Spleen (tissue), 7 donors: ENCODE measurements around the gene MYO1B.

Experiments
- POLR2A ChIP-seq, 3 donors: fragments of 450-650 bp; IDR thresholded peaks; one replicate each; pipeline ENCODE4 v1.5.1; 2017; ENCODE audit warnings: antibody characterized with exemption in 3 of 3, mild to moderate bottlenecking in 1 of 3
- POLR2AphosphoS5 ChIP-seq, 3 donors: sonication (generic); formaldehyde crosslinking; IDR thresholded peaks; one replicate each; pipeline ENCODE4 v1.5.1; 2017; ENCODE audit warnings: antibody characterized with exemption in 3 of 3
- TF ChIP-seq, protein P1 (sequence below), 11 experiments: fragments of 200-600 bp in 7 of 11; fragments of 450-650 bp in 4 of 11; sonication (generic) in 4 of 11; IDR thresholded peaks in 8 of 11; conservative IDR thresholded peaks in 3 of 11; 1 replicate in 7 of 11; 2 replicates in 4 of 11; pipeline versions ENCODE4 v1.4.0 to v1.8.0; 2016 to 2021; ENCODE audit warnings: antibody characterized with exemption in 11 of 11, inconsistent platforms in 4 of 11, mild to moderate bottlenecking in 1 of 11
- donor health status: DM: no; HTN: no; CAD: no; lungs with moderate emphysema.
- donor health status: DM: no; HTN: no; CAD: no.
- donor health status: DM: no; HTN: no; CAD: no.

DNA sequence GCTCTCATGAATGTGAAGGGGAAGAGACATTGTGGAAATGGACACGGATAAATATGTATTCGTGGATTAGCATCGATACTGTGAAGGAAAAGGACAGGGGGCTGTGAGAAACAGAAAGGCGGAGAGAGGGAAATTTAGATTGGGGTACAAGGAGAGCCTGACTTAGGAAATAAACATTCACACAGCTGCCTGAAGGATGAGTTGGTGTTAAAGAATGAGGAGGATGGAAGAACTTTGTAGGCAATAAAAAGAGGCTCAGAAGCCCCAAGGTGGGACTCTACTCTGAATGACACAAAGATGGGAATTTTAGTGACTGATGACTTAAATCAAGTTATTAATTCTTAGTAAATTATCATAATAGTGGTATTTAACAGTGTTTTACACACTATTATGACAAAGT lies 10.1 kb downstream of the MYO1B start:
- TF ChIP-seq, protein P1, sequence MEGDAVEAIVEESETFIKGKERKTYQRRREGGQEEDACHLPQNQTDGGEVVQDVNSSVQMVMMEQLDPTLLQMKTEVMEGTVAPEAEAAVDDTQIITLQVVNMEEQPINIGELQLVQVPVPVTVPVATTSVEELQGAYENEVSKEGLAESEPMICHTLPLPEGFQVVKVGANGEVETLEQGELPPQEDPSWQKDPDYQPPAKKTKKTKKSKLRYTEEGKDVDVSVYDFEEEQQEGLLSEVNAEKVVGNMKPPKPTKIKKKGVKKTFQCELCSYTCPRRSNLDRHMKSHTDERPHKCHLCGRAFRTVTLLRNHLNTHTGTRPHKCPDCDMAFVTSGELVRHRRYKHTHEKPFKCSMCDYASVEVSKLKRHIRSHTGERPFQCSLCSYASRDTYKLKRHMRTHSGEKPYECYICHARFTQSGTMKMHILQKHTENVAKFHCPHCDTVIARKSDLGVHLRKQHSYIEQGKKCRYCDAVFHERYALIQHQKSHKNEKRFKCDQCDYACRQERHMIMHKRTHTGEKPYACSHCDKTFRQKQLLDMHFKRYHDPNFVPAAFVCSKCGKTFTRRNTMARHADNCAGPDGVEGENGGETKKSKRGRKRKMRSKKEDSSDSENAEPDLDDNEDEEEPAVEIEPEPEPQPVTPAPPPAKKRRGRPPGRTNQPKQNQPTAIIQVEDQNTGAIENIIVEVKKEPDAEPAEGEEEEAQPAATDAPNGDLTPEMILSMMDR (IDR thresholded peaks at IDR 0.05 in 8 of 11, conservative IDR thresholded peaks at IDR 0.05 in 3 of 11) = no peak
- no peak for TF ChIP-seq POLR2A (IDR thresholded peaks at IDR 0.05)
- TF ChIP-seq POLR2AphosphoS5 (IDR thresholded peaks at IDR 0.05) = no peak
